HG03521 (cell line): ENCODE measurements around the gene CPT2.

Experiments
- ATAC-seq: cut with Tn5 transposase; IDR thresholded peaks from one replicate; pipeline ENCODE4 v1.9.1; 2021; ENCODE audit warnings: mild to moderate bottlenecking, moderate library complexity; ENCODE audit not compliant: unreplicated experiment

CPT2 gene

DNA sequence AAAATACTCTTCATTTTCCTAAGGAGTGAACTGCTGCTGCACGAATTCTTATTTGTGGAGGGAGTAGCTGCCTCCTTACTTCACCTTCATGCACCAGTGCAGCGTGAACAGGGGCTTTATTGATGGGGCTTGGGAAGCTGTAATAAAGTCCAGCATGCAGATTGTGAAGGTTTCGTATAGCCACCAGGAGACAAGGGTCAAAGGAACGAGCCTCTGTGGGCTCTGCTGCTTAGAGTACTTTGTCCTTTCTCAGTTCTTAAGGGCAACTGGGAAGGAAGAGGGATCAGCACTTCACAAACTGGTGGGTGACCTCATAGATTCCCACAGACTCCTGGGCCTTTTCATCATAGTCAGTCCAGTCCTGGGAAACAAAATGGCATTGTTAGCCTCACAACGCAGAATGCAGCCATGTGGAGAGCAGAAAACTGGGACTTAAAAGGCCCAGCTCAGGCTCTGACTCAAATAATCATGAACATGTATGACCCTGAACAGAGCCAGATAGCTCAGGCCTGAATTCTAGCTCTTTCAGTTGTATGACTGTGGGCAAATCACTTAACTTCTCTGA is 17.8 kb downstream of the CPT2 start:
- no peak for ATAC-seq

DNA sequence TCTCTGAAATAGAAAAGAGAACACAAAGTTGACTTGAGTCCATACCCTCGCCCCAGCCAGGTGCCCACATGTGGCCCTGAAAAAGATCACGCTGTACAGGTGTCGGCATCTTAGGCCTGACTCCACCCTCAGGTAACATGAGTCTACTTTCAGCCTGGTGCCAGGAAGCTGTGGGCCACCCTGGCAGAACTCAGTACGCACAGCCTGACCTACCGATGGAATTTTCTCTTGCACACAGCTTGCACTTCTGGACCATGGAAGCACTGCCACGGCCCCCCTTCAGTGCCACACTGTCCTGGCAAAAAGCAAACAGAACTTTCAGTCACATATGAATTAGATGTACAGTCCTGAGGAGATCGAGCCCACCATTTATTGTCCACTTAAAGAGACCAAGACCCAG is 21.6 kb downstream of the CPT2 start:
- no peak for ATAC-seq

DNA sequence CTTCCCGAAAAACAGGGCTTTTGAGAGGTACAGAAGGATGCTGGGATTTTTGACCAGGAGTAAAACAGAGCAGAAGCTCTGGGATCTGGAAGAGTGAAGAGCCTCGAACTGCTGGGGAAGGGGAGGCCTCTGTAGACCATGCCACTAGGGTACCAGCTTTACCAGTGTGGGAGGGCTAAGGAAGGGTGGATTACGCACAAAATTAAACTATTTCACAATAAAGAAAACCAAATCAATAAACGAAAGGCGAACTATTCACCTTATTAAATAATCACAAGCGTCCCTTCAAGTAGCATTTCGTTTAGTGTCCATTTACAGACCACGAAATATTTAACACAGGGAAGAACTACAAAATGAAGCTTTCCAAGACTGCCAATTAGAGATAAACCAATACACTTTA is 23.1 kb downstream of the CPT2 start:
- no peak for ATAC-seq

DNA sequence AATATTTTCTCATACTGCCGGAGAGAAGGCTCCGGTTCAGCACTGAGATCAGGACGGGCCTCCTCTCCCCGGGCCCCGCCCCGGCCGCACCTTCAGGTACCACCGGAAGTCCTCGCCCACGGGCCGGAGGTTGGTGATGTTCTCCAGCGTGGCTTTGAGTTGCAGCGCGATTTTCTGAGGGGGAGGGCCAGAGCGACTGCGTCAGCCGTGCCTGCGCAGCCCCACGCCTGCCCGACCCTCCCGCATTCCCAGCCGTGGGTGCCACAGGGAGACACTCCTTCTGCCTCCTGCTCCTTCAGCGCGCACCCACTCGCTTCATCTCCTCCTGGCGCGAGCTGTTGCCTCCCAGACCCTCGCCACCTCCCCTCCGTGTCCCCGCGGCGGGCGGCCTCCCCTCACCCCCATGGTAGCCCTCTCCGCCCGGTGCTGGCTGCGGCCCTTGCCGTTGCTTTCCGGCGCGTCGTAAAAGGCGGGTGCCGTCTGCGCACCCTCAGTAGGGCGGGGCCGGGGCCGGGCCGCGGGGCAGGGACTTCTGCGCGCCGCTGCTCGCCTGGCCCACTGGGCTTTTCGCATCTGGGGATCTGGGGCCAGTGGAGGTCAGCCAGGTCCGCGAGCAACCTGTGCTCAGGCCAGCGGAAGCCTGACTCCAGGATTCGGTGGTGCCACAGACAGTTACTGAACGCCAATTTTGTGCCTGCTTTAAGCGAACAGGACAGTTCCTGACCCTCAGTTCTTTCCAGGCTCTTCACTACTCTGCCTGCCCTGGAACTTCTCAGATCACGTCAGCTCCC is 23.7 kb downstream of the CPT2 start, which contains the start of gene CZIB:
Gene CZIB (minus strand): TSS at position 464 of the 791 bp plus-strand sequence. CDS start 59 bp downstream, at position 405.
- ATAC-seq, result peak; percentile 85

DNA sequence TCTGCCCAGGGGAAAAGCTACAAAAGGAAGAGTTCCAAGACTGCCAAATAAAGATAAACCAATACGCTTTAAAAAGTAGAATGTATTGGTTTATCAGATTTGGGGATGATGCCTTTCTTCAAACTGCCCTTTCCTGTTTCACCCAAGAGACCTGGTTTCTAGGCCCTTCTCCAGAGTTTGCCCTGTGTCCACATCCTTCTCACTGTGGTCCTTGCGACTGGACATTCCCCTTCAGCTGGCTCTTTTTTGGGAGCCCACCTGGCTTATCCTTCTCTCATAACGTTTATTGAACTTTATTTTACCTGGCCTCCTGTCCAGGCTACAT is 24.3 kb downstream of the CPT2 start:
- ATAC-seq, result no peak

DNA sequence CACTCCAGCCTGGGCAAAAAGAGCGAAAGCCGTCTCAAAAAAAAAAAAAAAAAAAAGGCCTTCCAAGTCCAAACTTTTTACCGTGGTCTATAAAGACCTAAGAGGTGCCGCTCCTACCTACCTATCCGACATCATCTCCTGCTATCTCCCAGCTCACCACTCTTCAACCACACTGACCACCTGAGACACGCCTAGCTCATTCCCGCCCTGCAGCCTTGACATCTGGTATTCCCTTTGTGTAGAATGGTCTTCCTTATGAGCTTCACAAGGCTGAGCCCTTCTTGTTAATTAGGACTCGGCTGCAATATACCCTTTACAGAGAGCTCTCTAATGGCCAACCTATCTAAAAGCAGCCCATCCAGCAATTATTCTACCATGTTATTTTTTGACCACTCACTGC is 41.0 kb downstream of the CPT2 start:
- no peak for ATAC-seq

DNA sequence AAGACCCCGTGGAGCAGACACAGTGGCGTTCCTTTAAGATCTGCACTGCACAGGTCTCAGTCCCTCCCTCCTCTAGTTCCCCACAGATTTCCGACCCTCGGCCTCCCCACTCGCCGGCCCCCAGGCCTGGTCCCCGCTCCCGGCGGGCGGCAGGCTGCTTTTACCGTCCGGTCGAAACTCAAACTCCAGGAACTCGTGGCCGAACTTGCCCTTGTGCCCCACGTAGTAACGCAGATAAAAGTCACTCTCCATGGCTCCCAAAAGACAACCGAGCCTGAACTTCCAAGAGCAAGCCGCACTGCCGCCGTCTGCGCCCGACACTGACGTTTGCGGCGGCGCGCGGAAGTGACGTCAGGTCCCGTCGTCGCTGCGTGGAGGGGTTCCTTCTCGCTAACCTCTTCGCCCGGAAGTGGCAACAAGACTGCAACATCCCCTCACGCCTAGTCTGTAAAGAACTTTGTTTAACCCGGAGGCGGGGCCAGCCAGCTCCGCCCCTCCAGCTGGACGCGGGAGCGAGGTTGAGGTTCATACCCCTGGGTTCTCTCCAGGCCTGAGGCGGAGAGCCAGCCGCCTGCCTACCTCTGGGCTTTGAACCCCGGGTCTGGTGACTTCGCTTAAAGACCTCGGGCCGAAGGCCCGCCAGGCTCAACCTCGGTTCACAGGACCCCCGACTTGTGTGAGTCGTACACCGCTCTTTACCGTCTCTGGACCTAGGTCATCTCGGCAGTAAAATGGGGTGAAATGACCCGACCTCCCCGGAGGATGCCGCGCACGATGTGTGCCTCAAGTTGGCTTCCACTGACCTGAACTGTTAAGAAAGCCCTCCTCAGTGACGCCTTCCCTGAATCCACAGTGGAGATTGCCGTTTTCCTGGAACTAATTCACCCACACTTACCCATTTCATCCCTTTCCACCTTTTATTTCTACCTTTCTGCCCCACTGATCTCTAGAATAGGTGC is 41.9 kb downstream of the CPT2 start, which contains the start of gene MAGOH:
Gene MAGOH (minus strand): TSS at position 322 of the 959 bp plus-strand sequence. CDS start 70 bp downstream, at position 252.
- peak; percentile 97 for ATAC-seq

DNA sequence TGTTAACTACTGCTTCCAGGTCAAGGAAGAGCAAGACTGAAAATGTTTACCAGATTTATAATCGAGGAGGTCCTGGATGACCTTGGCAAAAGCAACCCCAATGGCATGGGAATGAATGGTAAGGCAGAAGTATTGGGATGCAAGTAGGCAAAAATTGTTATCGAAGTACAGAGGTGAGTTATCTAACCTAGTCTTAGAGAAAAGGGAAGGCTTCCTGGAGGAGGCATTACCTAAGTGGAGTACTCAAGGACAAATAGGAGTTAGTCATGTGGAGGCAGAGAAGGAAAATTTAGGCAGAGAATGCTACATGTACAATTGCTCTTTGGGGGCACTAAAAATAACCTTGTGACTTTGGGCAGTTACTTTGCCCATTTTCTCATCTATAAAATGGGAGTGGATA is 45.2 kb downstream of the CPT2 start:
- no peak for ATAC-seq

DNA sequence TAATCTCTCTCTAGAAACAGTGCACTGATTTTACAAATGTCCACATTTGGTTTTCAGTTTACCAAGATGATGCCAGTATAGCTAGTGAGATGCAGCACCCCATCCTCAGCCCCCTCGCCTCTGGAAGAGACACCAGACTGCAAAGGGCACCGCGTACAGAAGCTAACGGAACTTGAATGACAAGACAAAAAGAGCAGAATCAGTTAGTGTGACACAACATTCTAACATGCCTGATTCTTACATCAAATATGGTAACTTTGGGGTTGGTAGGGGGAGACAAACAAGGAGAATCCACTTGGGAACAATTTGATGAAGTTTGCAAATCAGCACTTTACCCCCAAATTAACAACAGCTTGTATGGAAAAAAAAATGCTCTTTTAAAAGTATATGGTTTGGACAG is 45.8 kb downstream of the CPT2 start:
- no peak for ATAC-seq

DNA sequence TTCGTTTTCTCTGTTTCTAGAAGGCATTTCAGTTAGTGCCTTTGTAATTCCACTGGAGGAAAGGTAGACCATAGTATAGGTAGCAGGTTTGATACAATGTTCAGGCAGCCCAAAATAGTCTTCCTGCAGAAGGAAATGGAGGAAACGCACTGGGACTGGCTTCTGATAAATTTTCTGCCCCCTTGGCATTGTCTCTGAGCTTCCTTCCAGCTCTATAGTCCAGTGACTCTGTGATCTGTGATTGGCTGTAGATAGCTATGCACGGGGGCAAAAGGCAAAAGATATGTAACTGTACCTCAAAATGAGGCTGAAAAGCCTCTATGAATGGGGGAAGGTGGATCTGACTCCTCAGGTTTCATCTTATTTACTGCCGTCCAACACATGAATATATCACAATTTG is 47.5 kb downstream of the CPT2 start:
- ATAC-seq, result no peak

DNA sequence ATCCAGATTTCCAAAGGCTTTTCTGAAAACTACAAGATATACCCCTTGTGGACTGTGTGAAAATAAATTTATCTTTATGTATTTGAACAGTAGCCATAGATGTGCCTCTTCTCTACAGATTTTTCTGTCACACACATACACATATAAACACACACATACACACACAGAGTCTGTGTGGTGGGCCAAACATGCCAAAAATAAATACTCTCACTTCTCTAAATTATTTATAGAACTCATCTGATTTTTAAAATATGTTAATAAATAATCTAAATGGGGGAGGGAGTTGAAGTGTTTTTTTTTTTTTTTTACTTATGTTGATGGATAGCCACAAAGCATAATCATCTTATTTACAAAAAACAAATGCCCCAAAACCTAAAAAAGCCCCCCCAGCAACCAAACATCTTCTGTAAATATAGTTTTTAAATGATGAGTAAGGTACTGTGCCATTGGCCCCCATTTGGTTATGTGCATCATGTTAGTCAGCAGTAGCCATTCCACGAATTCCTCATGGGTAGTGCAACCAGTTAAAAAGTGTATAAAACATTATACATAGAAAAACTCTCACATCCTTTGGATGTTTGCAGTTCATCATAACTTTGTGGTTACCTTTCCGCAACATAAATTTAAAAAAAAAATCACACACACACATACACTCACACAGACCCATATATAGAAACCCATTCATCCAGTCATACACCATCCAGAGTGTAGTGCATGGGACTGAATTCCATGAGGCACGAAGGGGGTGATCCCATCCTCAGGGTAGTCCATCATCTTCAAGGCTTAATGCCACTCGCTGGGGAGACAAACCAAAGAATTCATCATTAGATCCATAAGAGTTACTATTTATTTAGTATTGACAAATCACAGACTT is 49.9 kb downstream of the CPT2 start:
- no peak for ATAC-seq

DNA sequence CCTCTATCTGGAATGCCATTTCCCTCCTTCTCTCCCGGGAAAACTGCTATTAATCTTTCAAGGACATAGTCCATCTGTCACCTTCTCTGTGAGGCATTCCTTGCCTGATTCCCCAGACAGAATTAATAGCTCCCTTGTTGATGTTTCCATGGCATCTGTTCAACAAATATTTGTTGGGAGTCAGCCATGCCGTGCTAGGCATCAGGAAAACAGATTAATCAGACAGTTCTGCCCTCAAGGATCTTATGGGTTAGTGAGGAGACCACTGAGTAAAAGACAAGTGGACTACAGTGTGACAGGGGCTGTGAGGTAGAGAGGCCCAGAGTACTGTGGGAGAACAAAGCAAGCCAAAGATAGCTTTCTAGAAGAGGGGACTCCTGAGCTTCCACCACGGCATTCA is 53.1 kb downstream of the CPT2 start:
- ATAC-seq, result no peak

DNA sequence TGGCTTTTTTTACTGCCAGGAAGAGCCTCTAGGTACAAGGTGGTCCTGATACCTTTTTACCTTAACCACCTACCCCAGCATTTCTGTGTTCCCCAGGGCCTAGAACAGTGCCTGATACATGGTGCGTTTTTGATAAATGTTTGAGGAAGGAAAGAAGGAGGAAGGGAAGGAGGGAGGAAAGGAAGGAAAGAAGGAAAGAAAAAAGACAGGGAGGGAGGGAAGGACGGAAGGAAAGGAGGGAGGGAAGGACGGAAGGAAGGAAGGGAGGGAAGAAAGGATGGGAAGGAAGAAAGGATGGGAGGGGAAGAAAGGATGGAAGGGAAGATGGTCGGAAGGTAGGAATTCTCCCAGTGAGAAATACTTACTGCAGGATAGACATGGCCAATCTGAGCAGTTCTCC is 53.7 kb downstream of the CPT2 start:
- no peak for ATAC-seq

DNA sequence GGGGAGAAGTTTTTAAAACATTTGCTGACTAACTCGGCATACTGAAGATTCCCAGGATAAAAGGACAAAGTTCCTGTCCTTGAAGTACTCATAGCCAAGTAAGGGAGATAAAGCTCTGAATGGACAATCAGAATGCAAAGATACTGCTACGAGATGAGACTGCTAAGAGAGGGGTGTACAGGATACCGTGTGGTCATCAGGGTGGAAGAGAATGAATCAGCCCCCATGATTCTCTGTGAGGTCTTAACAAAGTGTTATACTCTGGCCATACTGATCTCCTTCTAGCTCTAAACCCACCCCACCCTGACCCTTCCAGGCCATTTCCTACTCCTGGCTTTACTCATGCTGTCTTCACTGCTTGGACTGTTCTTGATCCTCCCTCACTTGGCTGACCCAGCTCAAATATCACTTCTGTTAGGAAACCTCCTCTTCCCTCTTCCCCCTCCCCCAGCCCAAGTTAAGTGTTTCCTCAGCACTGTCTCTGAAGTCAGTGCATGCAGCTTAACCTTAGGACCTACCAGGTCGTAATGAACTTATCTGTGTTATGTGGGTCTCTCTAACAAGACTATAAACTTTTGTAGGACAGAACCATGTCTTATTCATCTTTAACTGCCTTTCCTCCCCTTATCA is 57.5 kb downstream of the CPT2 start:
- no peak for ATAC-seq

DNA sequence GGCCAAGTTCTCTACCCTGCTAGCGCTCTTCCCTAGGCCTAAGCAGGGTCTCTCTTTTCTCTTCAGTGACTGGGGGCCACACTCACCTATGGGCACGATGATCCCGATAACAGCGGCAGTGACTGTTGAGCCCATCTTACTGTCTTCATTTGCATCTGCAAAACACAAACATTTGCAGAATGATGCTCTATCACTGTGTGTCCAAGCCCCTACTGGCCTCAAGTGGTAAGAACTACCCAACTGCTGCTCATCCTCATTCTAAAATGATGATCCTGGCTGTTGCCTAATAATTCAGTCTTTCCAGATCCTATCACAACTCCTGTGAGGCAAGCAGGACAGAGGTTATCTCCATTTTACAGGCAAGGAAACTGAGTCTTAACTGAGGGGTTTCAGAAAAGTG is 58.4 kb downstream of the CPT2 start:
- ATAC-seq, result no peak

DNA sequence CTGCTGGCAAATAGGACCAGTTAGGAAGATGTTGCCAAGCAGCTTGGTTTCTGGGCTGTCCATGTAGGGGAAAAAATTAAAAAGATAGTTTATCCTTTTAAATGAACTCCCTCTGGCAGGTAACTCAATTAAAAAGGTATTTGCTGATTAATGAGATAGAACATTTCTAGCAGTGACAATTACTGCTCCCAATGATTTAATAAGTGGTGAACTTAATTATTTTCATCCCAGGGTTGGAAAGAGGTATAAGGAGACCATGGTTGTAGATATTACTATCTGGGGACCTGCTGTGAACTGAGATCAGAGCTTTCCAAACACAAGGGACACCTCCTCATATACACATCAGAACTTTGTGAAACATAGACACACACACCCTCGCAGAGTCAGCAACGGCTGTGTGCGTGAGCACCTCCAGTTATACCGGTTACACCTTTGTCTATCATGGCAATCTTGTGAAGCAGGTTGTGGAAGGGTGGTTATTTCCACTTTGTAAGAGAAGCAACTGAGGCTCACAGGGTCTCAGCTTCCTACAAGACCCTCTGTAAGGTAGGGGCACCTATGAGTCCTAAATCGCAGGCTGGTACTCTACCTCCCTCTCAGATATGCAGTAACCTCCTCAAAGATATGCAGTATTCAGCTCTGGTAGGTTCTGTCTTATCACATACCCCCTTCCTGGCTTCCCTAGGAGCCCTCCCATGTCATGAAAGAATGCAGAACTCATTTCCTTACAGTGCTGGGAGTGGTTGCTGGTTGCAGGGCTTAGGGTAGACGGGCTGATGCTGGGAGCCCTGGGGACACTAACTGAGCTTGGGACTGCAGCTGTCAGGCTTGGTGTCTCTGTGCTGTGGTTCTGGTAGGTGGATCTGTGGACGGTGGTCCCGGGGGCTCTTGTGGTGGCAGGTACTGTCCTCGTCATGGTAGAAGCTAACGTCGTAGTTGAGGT is 60.2 kb downstream of the CPT2 start:
- ATAC-seq, result no peak

DNA sequence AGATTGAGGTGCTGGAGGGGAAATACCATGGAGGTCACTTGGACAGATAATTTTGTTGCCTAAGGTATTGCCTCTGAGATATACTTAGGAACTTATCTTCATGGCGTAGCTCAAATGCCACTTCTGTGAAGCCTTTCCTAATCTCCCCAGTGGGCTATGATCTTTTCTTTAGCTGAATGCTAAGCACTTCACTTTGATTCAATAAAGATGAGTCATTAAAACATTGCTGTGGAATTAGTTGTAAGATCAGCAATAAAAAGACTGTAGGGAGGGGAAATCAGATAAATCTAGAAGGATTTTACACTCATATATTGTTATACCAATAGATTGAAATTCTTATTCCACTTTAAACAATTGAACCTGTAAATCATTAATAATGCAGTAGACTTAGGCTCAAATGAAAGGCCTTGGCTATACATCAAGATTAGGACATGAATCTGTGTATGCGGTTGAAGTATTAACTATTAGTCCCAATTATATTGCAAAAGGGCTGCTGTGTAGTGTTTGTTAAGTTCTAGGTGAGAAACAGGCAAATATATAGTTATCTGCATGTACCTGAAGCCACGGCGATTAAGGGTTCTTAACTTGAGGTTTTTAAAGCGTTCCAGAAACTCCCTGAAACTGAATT is 60.9 kb downstream of the CPT2 start:
- ATAC-seq, result no peak

DNA sequence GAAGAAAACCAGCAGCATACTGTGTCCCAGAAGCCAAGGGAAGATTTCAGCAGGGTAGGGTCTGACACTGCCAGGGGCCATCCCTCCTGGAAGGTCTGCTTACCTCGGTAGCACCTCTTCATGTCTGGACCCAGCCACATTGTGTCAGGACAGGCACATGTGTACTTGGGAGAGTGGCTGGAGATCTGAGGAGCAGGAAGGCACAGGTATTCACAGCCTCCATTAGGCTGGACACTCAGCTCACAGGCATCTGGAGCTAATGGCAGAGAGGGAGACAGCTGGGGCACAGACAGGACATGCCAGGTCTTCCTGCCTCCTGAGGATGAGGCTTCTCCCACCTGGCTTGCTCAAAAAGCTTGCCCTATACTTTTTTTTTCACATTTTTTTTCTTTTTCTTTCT is 61.6 kb downstream of the CPT2 start:
- ATAC-seq, result no peak

DNA sequence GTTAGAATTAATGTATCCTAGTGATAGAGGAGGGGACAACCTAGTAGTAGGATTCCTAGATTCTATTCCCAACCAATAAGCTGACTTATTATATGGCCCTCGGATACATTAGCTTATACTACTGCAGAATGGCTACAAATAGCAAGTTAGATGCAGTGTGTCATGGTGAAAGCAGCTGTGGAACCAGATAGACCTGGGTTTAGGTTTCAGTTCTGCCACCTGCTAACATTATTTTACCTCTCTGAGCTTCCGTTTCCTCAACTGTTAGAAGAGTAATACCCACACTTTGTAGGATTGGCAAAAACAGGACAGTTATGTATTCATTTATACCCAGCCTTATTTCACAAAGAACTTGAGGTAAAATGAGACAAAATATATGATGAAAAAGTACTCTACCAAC is 63.3 kb downstream of the CPT2 start:
- no peak for ATAC-seq
